ENCODE results near the gene CDH4.

DNA sequence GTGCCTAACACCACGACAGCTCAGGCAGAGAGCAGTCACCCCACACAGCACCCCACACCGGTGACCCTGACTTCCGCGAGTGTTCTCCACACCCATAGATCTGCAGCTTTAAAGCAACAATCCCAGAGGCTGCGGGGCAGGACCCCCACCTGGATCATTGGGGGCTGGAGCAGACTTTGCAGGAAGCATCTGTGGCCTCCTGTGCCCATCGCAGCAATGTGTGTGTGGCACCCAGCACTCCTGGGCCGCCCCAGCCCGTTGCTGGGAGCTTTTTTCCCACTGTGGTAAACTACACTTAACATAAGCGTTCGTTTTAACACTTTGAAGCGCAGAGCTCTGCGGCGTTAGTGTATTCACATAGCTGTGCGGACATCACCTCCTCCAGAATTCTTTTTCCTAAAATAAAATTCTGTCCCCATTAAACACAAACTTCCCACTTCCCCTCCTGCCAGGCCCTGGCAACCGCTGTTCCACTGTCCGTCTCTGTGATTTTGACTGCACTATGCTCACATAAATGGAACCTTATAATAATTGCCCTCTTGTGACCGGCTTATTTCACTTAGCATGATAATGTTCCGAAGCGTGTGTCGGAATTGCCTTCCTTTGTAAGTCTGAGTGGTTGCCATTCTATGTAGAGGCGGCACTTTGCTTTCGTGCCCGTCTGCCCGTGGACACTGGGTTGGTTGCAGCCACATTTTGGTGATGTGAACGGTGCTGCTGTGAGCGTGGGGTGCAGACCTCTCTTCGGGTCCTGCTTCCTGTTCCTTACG is 382.5 kb downstream of the CDH4 start:
- TF ChIP-seq, protein P1, sequence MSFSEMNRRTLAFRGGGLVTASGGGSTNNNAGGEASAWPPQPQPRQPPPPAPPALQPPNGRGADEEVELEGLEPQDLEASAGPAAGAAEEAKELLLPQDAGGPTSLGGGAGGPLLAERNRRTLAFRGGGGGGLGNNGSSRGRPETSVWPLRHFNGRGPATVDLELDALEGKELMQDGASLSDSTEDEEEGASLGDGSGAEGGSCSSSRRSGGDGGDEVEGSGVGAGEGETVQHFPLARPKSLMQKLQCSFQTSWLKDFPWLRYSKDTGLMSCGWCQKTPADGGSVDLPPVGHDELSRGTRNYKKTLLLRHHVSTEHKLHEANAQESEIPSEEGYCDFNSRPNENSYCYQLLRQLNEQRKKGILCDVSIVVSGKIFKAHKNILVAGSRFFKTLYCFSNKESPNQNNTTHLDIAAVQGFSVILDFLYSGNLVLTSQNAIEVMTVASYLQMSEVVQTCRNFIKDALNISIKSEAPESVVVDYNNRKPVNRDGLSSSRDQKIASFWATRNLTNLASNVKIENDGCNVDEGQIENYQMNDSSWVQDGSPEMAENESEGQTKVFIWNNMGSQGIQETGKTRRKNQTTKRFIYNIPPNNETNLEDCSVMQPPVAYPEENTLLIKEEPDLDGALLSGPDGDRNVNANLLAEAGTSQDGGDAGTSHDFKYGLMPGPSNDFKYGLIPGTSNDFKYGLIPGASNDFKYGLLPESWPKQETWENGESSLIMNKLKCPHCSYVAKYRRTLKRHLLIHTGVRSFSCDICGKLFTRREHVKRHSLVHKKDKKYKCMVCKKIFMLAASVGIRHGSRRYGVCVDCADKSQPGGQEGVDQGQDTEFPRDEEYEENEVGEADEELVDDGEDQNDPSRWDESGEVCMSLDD (CRISPR knock-in tag; IDR thresholded peaks at IDR 0.05; ENCODE audit: borderline replicate concordance) = no peak
- TF ChIP-seq, protein P2, sequence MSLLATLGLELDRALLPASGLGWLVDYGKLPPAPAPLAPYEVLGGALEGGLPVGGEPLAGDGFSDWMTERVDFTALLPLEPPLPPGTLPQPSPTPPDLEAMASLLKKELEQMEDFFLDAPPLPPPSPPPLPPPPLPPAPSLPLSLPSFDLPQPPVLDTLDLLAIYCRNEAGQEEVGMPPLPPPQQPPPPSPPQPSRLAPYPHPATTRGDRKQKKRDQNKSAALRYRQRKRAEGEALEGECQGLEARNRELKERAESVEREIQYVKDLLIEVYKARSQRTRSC (CRISPR knock-in tag; IDR thresholded peaks at IDR 0.05; ENCODE audit: low read depth) = no peak
- TF ChIP-seq SNRNP70 (IDR thresholded peaks at IDR 0.05; ENCODE audit: low read depth, low read length) = no peak
- TF ChIP-seq AKAP8 (CRISPR knock-in tag; IDR thresholded peaks at IDR 0.05) = no peak
- no peak for TF ChIP-seq ZNF841 (CRISPR knock-in tag; IDR thresholded peaks at IDR 0.05; ENCODE audit: borderline replicate concordance)
- TF ChIP-seq ZNF235 (CRISPR knock-in tag; IDR thresholded peaks at IDR 0.05; ENCODE audit: borderline replicate concordance) = no peak
- TF ChIP-seq ZBTB8A (CRISPR knock-in tag; IDR thresholded peaks at IDR 0.05; ENCODE audit: borderline replicate concordance, low read depth) = no peak
- TF ChIP-seq, protein P3, sequence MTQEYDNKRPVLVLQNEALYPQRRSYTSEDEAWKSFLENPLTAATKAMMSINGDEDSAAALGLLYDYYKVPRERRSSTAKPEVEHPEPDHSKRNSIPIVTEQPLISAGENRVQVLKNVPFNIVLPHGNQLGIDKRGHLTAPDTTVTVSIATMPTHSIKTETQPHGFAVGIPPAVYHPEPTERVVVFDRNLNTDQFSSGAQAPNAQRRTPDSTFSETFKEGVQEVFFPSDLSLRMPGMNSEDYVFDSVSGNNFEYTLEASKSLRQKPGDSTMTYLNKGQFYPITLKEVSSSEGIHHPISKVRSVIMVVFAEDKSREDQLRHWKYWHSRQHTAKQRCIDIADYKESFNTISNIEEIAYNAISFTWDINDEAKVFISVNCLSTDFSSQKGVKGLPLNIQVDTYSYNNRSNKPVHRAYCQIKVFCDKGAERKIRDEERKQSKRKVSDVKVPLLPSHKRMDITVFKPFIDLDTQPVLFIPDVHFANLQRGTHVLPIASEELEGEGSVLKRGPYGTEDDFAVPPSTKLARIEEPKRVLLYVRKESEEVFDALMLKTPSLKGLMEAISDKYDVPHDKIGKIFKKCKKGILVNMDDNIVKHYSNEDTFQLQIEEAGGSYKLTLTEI (CRISPR knock-in tag; conservative IDR thresholded peaks at IDR 0.05) = no peak

Data from HepG2 (cell line).